A549 (cell line): ENCODE data around the gene BLCAP. TPM values are rescaled to one million over a fixed set of nuclear protein-coding genes. Genes with fewer than 3 reads are reported as not detected.
A peak's percentile ranks its signal among the peaks of the same experiment; 100 is the strongest.

Experiments used
- ATAC-seq, 2 experiments: fragments of 200-7000 bp in 1 of 2; fragments of >200 bp in 1 of 2; cut with Nextera tagmentation in 1 of 2; cut with Tn5 transposase in 1 of 2; 3 replicates each; pipeline versions ENCODE4 v1.8.0 to v1.9.1; 2018 to 2020; ENCODE audit warnings: mild to moderate bottlenecking in 1 of 2, moderate library complexity in 1 of 2
- CTCF ChIA-PET: fragments of 300-600 bp; sonication (Branson Sonifier 250); formaldehyde crosslinking; extraction: SDS; loops from one replicate; lab custom pipeline; 2021; ENCODE audit warnings: antibody characterized with exemption, inconsistent platforms; lab: Yijun Ruan, JAX
- POLR2A ChIA-PET: fragments of 350-600 bp; formaldehyde crosslinking; extraction: SDS; loops from one replicate; lab custom pipeline; 2021; ENCODE audit warnings: antibody characterized with exemption, inconsistent platforms; lab: Yijun Ruan, JAX
- DNase-seq, 2 experiments: peaks; one replicate each; pipeline versions ENCODE4 v3.0.0 to v3.0.0-alpha.2; 2011 to 2016; ENCODE audit warnings: low read depth in 1 of 2, low spot score in 1 of 2
- FAIRE-seq: peaks from 2 replicates; lab custom pipeline; 2011; peaks lifted over from hg19 to GRCh38; lab: Jason Lieb, UNC
- H3K27ac ChIP-seq, 2 experiments: fragments of >200 bp; sonication (Bioruptor Twin); formaldehyde crosslinking; 3 replicates each; pipeline ENCODE4 v1.5.1; 2016 to 2017
- H3K4me1 ChIP-seq: fragments of >200 bp; sonication (Bioruptor Twin); formaldehyde crosslinking; 3 replicates; pipeline ENCODE4 v1.6.1; 2016
- H3K4me2 ChIP-seq: fragments of >200 bp; sonication (Bioruptor Twin); formaldehyde crosslinking; 3 replicates; pipeline ENCODE4 v1.6.1; 2016
- H3K4me3 ChIP-seq: fragments of >200 bp; sonication (Bioruptor Twin); formaldehyde crosslinking; 3 replicates; pipeline ENCODE4 v1.5.1; 2016
- H3K9me3 ChIP-seq: fragments of >200 bp; sonication (Bioruptor Twin); formaldehyde crosslinking; 3 replicates; pipeline ENCODE4 v1.6.1; 2016
- BHLHE40 ChIP-seq: IDR thresholded peaks from 2 replicates; pipeline ENCODE4 v1.6.1; 2012; ENCODE audit warnings: low read depth, low read length, inconsistent platforms
- CBX2 ChIP-seq: fragments of 200-600 bp; sonication (generic); IDR thresholded peaks from 2 replicates; pipeline ENCODE4 v1.6.1; 2016; ENCODE audit warnings: low read depth, mild to moderate bottlenecking, borderline replicate concordance
- CBX8 ChIP-seq: fragments of 200-600 bp; sonication (generic); IDR thresholded peaks from 2 replicates; pipeline ENCODE4 v1.6.1; 2016
- CEBPB ChIP-seq, 2 experiments: fragments of >200 bp in 1 of 2; sonication (Bioruptor Twin) in 1 of 2; formaldehyde crosslinking in 1 of 2; IDR thresholded peaks; 2 replicates each; pipeline ENCODE4 v1.6.1; 2012 to 2016
- CHD4 ChIP-seq: fragments of 200-600 bp; sonication (generic); IDR thresholded peaks from 2 replicates; pipeline ENCODE4 v1.6.1; 2016; ENCODE audit warnings: antibody characterized with exemption, mild to moderate bottlenecking, borderline replicate concordance
- EP300 ChIP-seq, 2 experiments: fragments of >200 bp; sonication (Bioruptor Twin); formaldehyde crosslinking; IDR thresholded peaks; 2 replicates in 1 of 2; 3 replicates in 1 of 2; pipeline ENCODE4 v1.6.1; 2016 to 2017
- FOSB ChIP-seq: fragments of 250-450 bp; sonication (Bioruptor Pico); IDR thresholded peaks from 2 replicates; pipeline ENCODE4 v1.5.0; 2020; ENCODE audit warnings: mild to moderate bottlenecking, moderate library complexity
- FOXS1 ChIP-seq: fragments of 250-450 bp; sonication (Bioruptor Pico); IDR thresholded peaks from 2 replicates; pipeline ENCODE4 v1.5.0; 2020; ENCODE audit warnings: mild to moderate bottlenecking, moderate library complexity
- GATA3 ChIP-seq: IDR thresholded peaks from 2 replicates; pipeline ENCODE4 v1.6.1; 2012; ENCODE audit warnings: borderline replicate concordance
- HDAC2 ChIP-seq: fragments of 200-600 bp; sonication (generic); IDR thresholded peaks from 2 replicates; pipeline ENCODE4 v1.6.1; 2016
- HEYL ChIP-seq: fragments of 250-450 bp; sonication (Bioruptor Pico); IDR thresholded peaks from 2 replicates; pipeline ENCODE4 v1.8.0; 2021; ENCODE audit warnings: mild to moderate bottlenecking, moderate library complexity
- HOXA7 ChIP-seq: fragments of 250-450 bp; sonication (Bioruptor Pico); IDR thresholded peaks from 2 replicates; pipeline ENCODE4 v1.5.0; 2020; ENCODE audit warnings: mild to moderate bottlenecking, moderate library complexity
- HOXB13 ChIP-seq: fragments of 250-450 bp; sonication (Bioruptor Pico); IDR thresholded peaks from 2 replicates; pipeline ENCODE4 v1.5.0; 2020; ENCODE audit warnings: low read depth, mild to moderate bottlenecking, moderate library complexity
- HOXB5 ChIP-seq: fragments of 250-450 bp; sonication (Bioruptor Pico); IDR thresholded peaks from 2 replicates; pipeline ENCODE4 v1.5.0; 2020; ENCODE audit warnings: mild to moderate bottlenecking, moderate library complexity
- JUN ChIP-seq, 2 experiments: fragments of >200 bp; sonication (Bioruptor Twin); formaldehyde crosslinking; IDR thresholded peaks; 2 replicates in 1 of 2; 3 replicates in 1 of 2; pipeline ENCODE4 v1.6.1; 2016 to 2017
- KDM5A ChIP-seq: fragments of 200-600 bp; sonication (generic); IDR thresholded peaks from 2 replicates; pipeline ENCODE4 v1.6.1; 2016; ENCODE audit warnings: antibody characterized with exemption, mild to moderate bottlenecking
- MAZ ChIP-seq: fragments of 150-350 bp; IDR thresholded peaks from 2 replicates; pipeline ENCODE4 v1.6.1; 2014; ENCODE audit warnings: antibody characterized with exemption, low read depth, low read length, borderline replicate concordance
- MYC ChIP-seq: IDR thresholded peaks from 2 replicates; pipeline ENCODE4 v1.6.1; 2012; ENCODE audit warnings: mild to moderate bottlenecking, inconsistent platforms, low read length, improper control_type of control experiment, borderline replicate concordance
- NFE2L2 ChIP-seq: fragments of 150-350 bp; conservative IDR thresholded peaks from 2 replicates; pipeline ENCODE4 v1.6.1; 2014; ENCODE audit warnings: low read length
- NR3C1 ChIP-seq: fragments of >200 bp; sonication (Bioruptor Twin); formaldehyde crosslinking; IDR thresholded peaks from 3 replicates; pipeline ENCODE4 v1.6.1; 2017
- POLR2A ChIP-seq: IDR thresholded peaks from 2 replicates; pipeline ENCODE4 v1.6.1; 2012; ENCODE audit warnings: mild to moderate bottlenecking, low read length
- RAD21 ChIP-seq, 2 experiments: fragments of >200 bp in 1 of 2; sonication (Bioruptor Twin) in 1 of 2; formaldehyde crosslinking in 1 of 2; IDR thresholded peaks in 1 of 2; conservative IDR thresholded peaks in 1 of 2; 2 replicates in 1 of 2; 3 replicates in 1 of 2; pipeline ENCODE4 v1.6.1; 2012 to 2018; ENCODE audit warnings: inconsistent platforms in 1 of 2
- RARB ChIP-seq: fragments of 250-450 bp; sonication (Bioruptor Pico); IDR thresholded peaks from 2 replicates; pipeline ENCODE4 v1.8.0; 2021; ENCODE audit warnings: mild to moderate bottlenecking, moderate library complexity
- RFX5 ChIP-seq: fragments of 450-650 bp; IDR thresholded peaks from 2 replicates; pipeline ENCODE4 v1.7.1; 2014; ENCODE audit warnings: antibody characterized with exemption, mild to moderate bottlenecking, moderate library complexity
- RNF2 ChIP-seq: fragments of 200-600 bp; sonication (generic); IDR thresholded peaks from 2 replicates; pipeline ENCODE4 v1.6.1; 2016; ENCODE audit warnings: low read depth, mild to moderate bottlenecking, antibody characterized with exemption, moderate library complexity, borderline replicate concordance
- TFCP2L1 ChIP-seq: fragments of 250-450 bp; sonication (Bioruptor Pico); IDR thresholded peaks from 2 replicates; pipeline ENCODE4 v1.5.0; 2021; ENCODE audit warnings: mild to moderate bottlenecking
- ZSCAN20 ChIP-seq: fragments of 250-450 bp; sonication (Bioruptor Pico); IDR thresholded peaks from 2 replicates; pipeline ENCODE4 v1.8.0; 2022; ENCODE audit warnings: mild to moderate bottlenecking, moderate library complexity
- WGBS: methylation state at CpG from one replicate; pipeline ENCODE4 v1.1.6; 2017; ENCODE audit errors: missing lambda C conversion rate; 5-methylcytosine and 5-hydroxymethylcytosine counted together
- polyA plus RNA-seq, 4 experiments: library from polyadenylated mRNA; depleted of rRNA in 3 of 4; stranded (reverse); fragments of >200 nt; fragmentation: RNase III in 1 of 4; extraction: RNeasy Plus Mini Kit Qiagen cat#74134 plus additional on column Dnase treatment in 1 of 4; gene quantifications; 2 replicates in 3 of 4; 3 replicates in 1 of 4; pipeline ENCODE4 v1.2.3, GENCODE V29; 2011 to 2017
- TF ChIP-seq, protein P1 (sequence below): IDR thresholded peaks from 2 replicates; pipeline ENCODE4 v1.6.1; 2012
- TF ChIP-seq, protein P2 (sequence below): fragments of 250-450 bp; sonication (Bioruptor Pico); IDR thresholded peaks from 2 replicates; pipeline ENCODE4 v1.5.0; 2020; ENCODE audit warnings: low read depth, mild to moderate bottlenecking, moderate library complexity
- TF ChIP-seq, protein P3 (sequence below): IDR thresholded peaks from 2 replicates; pipeline ENCODE4 v1.6.1; 2012; ENCODE audit warnings: low read depth, borderline replicate concordance
- TF ChIP-seq, protein P4 (sequence below): fragments of 450-650 bp; IDR thresholded peaks from 2 replicates; pipeline ENCODE4 v1.6.1; 2014; ENCODE audit warnings: antibody characterized with exemption

BLCAP gene
- polyA plus RNA-seq, 2 of the 4 experiments (the other 2 are of a cell fraction): 30.3 to 49.0 TPM

DNA sequence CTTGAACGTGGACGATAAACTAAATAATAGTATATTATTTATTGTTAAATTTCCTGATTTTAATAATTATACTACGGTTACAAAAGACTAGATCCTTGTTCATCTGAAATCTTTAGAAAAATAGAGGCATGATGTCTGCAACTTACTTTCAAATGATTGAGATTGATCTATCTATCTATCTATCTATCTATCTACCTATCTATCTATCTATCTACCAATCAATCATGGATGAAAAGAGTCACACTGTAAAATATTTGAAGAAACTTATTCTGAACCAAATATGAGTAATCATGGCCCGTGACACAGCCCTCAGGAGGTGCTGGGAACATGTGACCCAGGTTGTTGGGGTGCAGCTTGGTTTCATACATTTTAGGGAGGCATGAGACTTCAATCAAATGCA lies 11.7 kb upstream of the BLCAP start:
- ChIA-PET POLR2A (no interaction called here), CTCF (interaction anchor here (1.1 to 4.7 kb wide), 2 partner anchors 269 to 344 kb away, joined by 3 to 29 read pairs; no protein-coding TSS in a partner anchor)
- ATAC-seq (no peak), FAIRE-seq (no peak), DNase-seq (no peak)
- Histone ChIP-seq H3K4me1 (peaks cover 6% of the 10 kb centered on the region; the same call in 1 of the 3 replicates), H3K9me3 (no peaks in the 10 kb centered on the region), H3K27ac (no peak overlapping the region), H3K4me2 (no peak overlapping the region), H3K4me3 (no peak overlapping the region)
- TF ChIP-seq RARB (CRISPR knock-in tag): no peak
- TF ChIP-seq KDM5A: no peak
- TF ChIP-seq HEYL (CRISPR knock-in tag): no peak
- no peak for TF ChIP-seq TFCP2L1 (CRISPR knock-in tag)
- TF ChIP-seq, protein P1, sequence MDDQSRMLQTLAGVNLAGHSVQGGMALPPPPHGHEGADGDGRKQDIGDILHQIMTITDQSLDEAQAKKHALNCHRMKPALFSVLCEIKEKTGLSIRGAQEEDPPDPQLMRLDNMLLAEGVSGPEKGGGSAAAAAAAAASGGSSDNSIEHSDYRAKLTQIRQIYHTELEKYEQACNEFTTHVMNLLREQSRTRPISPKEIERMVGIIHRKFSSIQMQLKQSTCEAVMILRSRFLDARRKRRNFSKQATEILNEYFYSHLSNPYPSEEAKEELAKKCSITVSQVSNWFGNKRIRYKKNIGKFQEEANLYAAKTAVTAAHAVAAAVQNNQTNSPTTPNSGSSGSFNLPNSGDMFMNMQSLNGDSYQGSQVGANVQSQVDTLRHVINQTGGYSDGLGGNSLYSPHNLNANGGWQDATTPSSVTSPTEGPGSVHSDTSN: no peak
- TF ChIP-seq NR3C1: no peak
- TF ChIP-seq ZSCAN20: no peak
- TF ChIP-seq CHD4: no peak
- no peak for TF ChIP-seq JUN (IDR thresholded peaks at IDR 0.05)
- TF ChIP-seq HOXA7: no peak
- no peak for TF ChIP-seq GATA3
- no peak for TF ChIP-seq NFE2L2
- TF ChIP-seq MAZ: no peak
- TF ChIP-seq RAD21 (conservative IDR thresholded peaks at IDR 0.05 in 1 of 2, IDR thresholded peaks at IDR 0.05 in 1 of 2): no peak
- no peak for TF ChIP-seq HOXB13 (CRISPR knock-in tag)
- no peak for TF ChIP-seq BHLHE40
- no peak for TF ChIP-seq CBX2
- no peak for TF ChIP-seq MYC
- 75% methylated on average over 4 of the region's 4 CpGs for WGBS

DNA sequence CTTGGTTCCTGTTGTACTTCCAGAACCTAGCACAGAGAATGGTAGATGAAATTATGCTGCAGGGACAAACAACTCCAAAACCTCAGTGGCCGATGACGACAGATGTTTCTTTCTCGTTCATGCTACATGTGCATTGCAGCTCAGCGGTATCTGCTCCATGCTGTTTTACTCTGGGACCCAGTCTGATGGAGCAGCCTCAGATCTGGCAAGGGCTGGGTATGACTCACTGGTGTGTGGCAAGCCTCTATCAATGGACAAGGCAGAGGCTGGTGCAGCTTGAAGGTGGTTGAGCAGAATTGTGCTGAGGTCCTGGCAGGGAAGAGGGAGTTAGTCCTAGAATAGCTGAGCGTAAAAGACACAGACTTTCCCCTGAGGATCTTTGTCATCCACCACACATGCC lies 10.3 kb upstream of the BLCAP start:
- peak in 1 of 2 experiments; percentile 56 for DNase-seq
- peak; percentile 73 to 88 for ATAC-seq
- Histone ChIP-seq H3K9me3 (no peaks in the 10 kb centered on the region), H3K4me3 (no peak overlapping the region), H3K4me1 (peaks cover 6% of the 10 kb centered on the region; the same call in 1 of the 3 replicates), H3K4me2 (no peak overlapping the region), H3K27ac (no peak overlapping the region)
- POLR2A ChIA-PET: no interaction called here
- FAIRE-seq: no peak
- TF ChIP-seq, protein P2, sequence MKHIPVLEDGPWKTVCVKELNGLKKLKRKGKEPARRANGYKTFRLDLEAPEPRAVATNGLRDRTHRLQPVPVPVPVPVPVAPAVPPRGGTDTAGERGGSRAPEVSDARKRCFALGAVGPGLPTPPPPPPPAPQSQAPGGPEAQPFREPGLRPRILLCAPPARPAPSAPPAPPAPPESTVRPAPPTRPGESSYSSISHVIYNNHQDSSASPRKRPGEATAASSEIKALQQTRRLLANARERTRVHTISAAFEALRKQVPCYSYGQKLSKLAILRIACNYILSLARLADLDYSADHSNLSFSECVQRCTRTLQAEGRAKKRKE (CRISPR knock-in tag): no peak
- TF ChIP-seq FOSB (CRISPR knock-in tag): no peak
- TF ChIP-seq JUN (IDR thresholded peaks at IDR 0.05): no peak
- TF ChIP-seq HDAC2: no peak
- no peak for TF ChIP-seq RFX5
- no peak for TF ChIP-seq NR3C1
- no peak for TF ChIP-seq TFCP2L1 (CRISPR knock-in tag)
- WGBS: 80% methylated on average over 5 of the region's 5 CpGs
- CTCF ChIA-PET: interaction anchor here (0.9 to 4.7 kb wide), 5 partner anchors 26 to 359 kb away, joined by 3 to 29 read pairs (median 5); partner anchors contain the start of gene RPN2

DNA sequence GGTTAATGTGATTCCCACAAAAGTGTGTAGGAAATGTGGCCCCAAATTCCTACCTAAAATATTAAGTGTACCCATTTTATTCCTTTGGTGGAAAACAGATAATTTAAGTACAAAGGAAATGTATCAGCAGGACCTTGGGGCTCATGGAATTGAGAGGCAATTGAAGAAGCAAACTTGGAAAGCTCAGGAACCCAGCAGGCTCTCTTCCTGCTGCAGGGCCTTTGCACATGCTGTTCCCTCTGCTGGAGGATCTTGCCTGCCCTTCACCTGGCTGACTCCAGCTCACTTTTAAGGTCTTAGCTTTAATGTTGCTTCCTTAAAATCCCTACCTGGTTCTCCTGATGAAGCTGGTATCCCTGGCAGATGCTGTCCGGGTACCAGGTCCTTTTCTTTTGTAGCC lies 9.8 kb upstream of the BLCAP start:
- H3K4me2 ChIP-seq: no peak overlapping the region
- WGBS: 28% methylated on average over 1 of the region's 1 CpG
- DNase-seq (no peak), FAIRE-seq (no peak), ATAC-seq (no peak)
- no peaks in the 10 kb centered on the region for H3K9me3 ChIP-seq
- no peak overlapping the region for H3K4me3 ChIP-seq
- H3K4me1 ChIP-seq: peaks cover 6% of the 10 kb centered on the region; the same call in 1 of the 3 replicates
- CTCF ChIA-PET: interaction anchor here (1.0 to 4.7 kb wide), 4 partner anchors 26 to 359 kb away, joined by 3 to 29 read pairs (median 6); partner anchors contain the start of gene RPN2
- H3K27ac ChIP-seq: no peak overlapping the region
- POLR2A ChIA-PET: interaction anchor here (0.6 kb wide), 1 partner anchor 328 kb away, joined by 3 read pairs; no protein-coding TSS in a partner anchor
- no peak for TF ChIP-seq RNF2
- no peak for TF ChIP-seq FOSB (CRISPR knock-in tag)
- TF ChIP-seq NFE2L2: no peak
- no peak for TF ChIP-seq POLR2A
- TF ChIP-seq CBX2: no peak
- TF ChIP-seq, protein P1: no peak
- TF ChIP-seq, protein P2 (CRISPR knock-in tag): no peak
- no peak for TF ChIP-seq HOXB5
- TF ChIP-seq KDM5A: no peak
- no peak for TF ChIP-seq CBX8
- TF ChIP-seq CHD4: no peak
- no peak for TF ChIP-seq EP300 (IDR thresholded peaks at IDR 0.05)
- TF ChIP-seq CEBPB (IDR thresholded peaks at IDR 0.05): no peak
- TF ChIP-seq FOXS1: no peak
- TF ChIP-seq, protein P3, sequence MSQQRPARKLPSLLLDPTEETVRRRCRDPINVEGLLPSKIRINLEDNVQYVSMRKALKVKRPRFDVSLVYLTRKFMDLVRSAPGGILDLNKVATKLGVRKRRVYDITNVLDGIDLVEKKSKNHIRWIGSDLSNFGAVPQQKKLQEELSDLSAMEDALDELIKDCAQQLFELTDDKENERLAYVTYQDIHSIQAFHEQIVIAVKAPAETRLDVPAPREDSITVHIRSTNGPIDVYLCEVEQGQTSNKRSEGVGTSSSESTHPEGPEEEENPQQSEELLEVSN: no peak
- TF ChIP-seq, protein P4, sequence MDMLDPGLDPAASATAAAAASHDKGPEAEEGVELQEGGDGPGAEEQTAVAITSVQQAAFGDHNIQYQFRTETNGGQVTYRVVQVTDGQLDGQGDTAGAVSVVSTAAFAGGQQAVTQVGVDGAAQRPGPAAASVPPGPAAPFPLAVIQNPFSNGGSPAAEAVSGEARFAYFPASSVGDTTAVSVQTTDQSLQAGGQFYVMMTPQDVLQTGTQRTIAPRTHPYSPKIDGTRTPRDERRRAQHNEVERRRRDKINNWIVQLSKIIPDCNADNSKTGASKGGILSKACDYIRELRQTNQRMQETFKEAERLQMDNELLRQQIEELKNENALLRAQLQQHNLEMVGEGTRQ: no peak
